H1 (cell line): Measurements from ENCODE around the gene ANKRD31. TPM values are rescaled to one million over a fixed set of nuclear protein-coding genes. Genes with fewer than 3 reads are reported as not detected.

Source experiments
- CTCF ChIA-PET: fragments of 300-600 bp; sonication (Branson Sonifier 250); formaldehyde crosslinking; loops from one replicate; lab custom pipeline; 2021; ENCODE audit not compliant: partially characterized antibody; lab: Charles Lee
- POLR2A ChIA-PET: fragments of 300-600 bp; sonication (Branson Sonifier 250); formaldehyde crosslinking; loops from one replicate; lab custom pipeline; 2021; ENCODE audit warnings: inconsistent platforms; ENCODE audit not compliant: partially characterized antibody; lab: Charles Lee
- DNase-seq, 2 experiments: peaks; one replicate each; pipeline versions ENCODE4 v3.0.0 to v3.0.0-alpha.2; 2010 to 2022; ENCODE audit warnings: low spot score in 2 of 2, low read depth in 1 of 2, mixed read lengths in 1 of 2
- FAIRE-seq: peaks from 2 replicates; lab custom pipeline; 2011; peaks lifted over from hg19 to GRCh38; lab: Jason Lieb, UNC
- H2AFZ ChIP-seq: 2 replicates; pipeline ENCODE4 v1.8.1; 2012; ENCODE audit warnings: low read length, inconsistent platforms
- H2AK5ac ChIP-seq: 2 replicates; pipeline ENCODE4 v1.6.1; 2013; ENCODE audit warnings: low read depth, low read length
- H2BK120ac ChIP-seq: replicated peaks from 2 replicates; pipeline ENCODE3; 2013; ENCODE audit warnings: low read depth, low read length, inconsistent platforms
- H2BK12ac ChIP-seq: 2 replicates; pipeline ENCODE4 v1.6.1; 2013; ENCODE audit warnings: low read depth, low read length
- H2BK15ac ChIP-seq: 2 replicates; pipeline ENCODE4 v1.6.1; 2013; ENCODE audit warnings: low read length
- H2BK20ac ChIP-seq: 2 replicates; pipeline ENCODE4 v1.6.1; 2013; ENCODE audit warnings: low read length
- H2BK5ac ChIP-seq: 2 replicates; pipeline ENCODE4 v1.6.1; 2013; ENCODE audit warnings: low read depth, low read length
- H3K14ac ChIP-seq: 2 replicates; pipeline ENCODE4 v1.6.1; 2013; ENCODE audit warnings: inconsistent platforms; ENCODE audit not compliant: insufficient read length
- H3K18ac ChIP-seq: 2 replicates; pipeline ENCODE4 v1.6.1; 2013; ENCODE audit warnings: low read length; ENCODE audit errors: extremely low read depth
- H3K23ac ChIP-seq: 2 replicates; pipeline ENCODE4 v1.6.1; 2013; ENCODE audit warnings: inconsistent platforms; ENCODE audit not compliant: insufficient read length
- H3K23me2 ChIP-seq: 2 replicates; pipeline ENCODE4 v1.6.1; 2013; ENCODE audit warnings: low read depth, low read length
- H3K27ac ChIP-seq: 2 replicates; pipeline ENCODE4 v1.6.1; 2011; ENCODE audit warnings: low read depth, low read length, inconsistent platforms
- H3K27me3 ChIP-seq, 4 experiments: replicated peaks in 1 of 4; 1 replicate in 1 of 4; 2 replicates in 3 of 4; pipeline versions ENCODE4 v1.6.1 to v1.8.1; 2011 to 2013; ENCODE audit warnings: low read length in 3 of 4, mild to moderate bottlenecking in 3 of 4, inconsistent platforms in 2 of 4, mixed read lengths in 2 of 4, moderate library complexity in 1 of 4; ENCODE audit not compliant: control insufficient read depth in 3 of 4, insufficient read depth in 3 of 4; ENCODE audit errors: extremely low read depth in 1 of 4
- H3K36me3 ChIP-seq, 4 experiments: 2 replicates each; pipeline versions ENCODE4 v1.6.1 to v1.8.1; 2011 to 2013; ENCODE audit warnings: mild to moderate bottlenecking in 4 of 4, low read length in 3 of 4, moderate library complexity in 2 of 4, control low read depth in 1 of 4, inconsistent platforms in 1 of 4; ENCODE audit not compliant: insufficient read depth in 4 of 4, control insufficient read depth in 2 of 4
- H3K4ac ChIP-seq: replicated peaks from 2 replicates; pipeline ENCODE3; 2013; ENCODE audit warnings: low read length, low read depth, mixed read lengths, inconsistent platforms; ENCODE audit not compliant: insufficient read length
- H3K4me1 ChIP-seq, 4 experiments: replicated peaks in 1 of 4; 1 replicate in 1 of 4; 2 replicates in 3 of 4; pipeline versions ENCODE4 v1.6.1 to v1.8.1; 2011 to 2013; ENCODE audit warnings: low read length in 3 of 4, inconsistent platforms in 2 of 4, mixed read lengths in 1 of 4; ENCODE audit not compliant: insufficient read depth in 4 of 4, control insufficient read depth in 3 of 4
- H3K4me2 ChIP-seq, 2 experiments: 2 replicates each; pipeline versions ENCODE4 v1.6.1 to v1.8.1; 2011 to 2013; ENCODE audit warnings: low read depth in 2 of 2, low read length in 2 of 2, control low read depth in 1 of 2, inconsistent platforms in 1 of 2, mild to moderate bottlenecking in 1 of 2; ENCODE audit not compliant: insufficient read depth in 1 of 2
- H3K4me3 ChIP-seq, 4 experiments: fragments of 200-600, 300-600 bp in 1 of 4; sonication (generic), shearing (Covaris generic), sonication (Bioruptor Twin) in 1 of 4; 2 replicates each; pipeline versions ENCODE4 v1.5.1 to v1.8.1; 2011 to 2016; ENCODE audit warnings: low read length in 4 of 4, low read depth in 3 of 4, control low read depth in 2 of 4, inconsistent platforms in 2 of 4, mild to moderate bottlenecking in 2 of 4, mixed read lengths in 1 of 4, moderate library complexity in 1 of 4; ENCODE audit not compliant: insufficient read depth in 2 of 4; ENCODE audit errors: extremely low read depth in 1 of 4
- H3K56ac ChIP-seq: replicated peaks from 2 replicates; pipeline ENCODE3; 2013; ENCODE audit warnings: low read depth, mild to moderate bottlenecking, mixed read lengths, low read length, inconsistent platforms; ENCODE audit not compliant: insufficient read length
- H3K79me1 ChIP-seq: 2 replicates; pipeline ENCODE4 v1.6.1; 2013; ENCODE audit warnings: low read depth, low read length, control low read depth
- H3K79me2 ChIP-seq, 2 experiments: 2 replicates each; pipeline versions ENCODE4 v1.6.1 to v1.8.1; 2012 to 2013; ENCODE audit warnings: low read length in 2 of 2, mild to moderate bottlenecking in 2 of 2, inconsistent platforms in 1 of 2; ENCODE audit not compliant: insufficient read depth in 2 of 2, control insufficient read depth in 1 of 2
- H3K9ac ChIP-seq, 4 experiments: replicated peaks in 1 of 4; 1 replicate in 1 of 4; 2 replicates in 3 of 4; pipeline versions ENCODE4 v1.6.1 to v1.8.1; 2011 to 2013; ENCODE audit warnings: low read depth in 3 of 4, low read length in 3 of 4, control low read depth in 2 of 4, mild to moderate bottlenecking in 2 of 4, moderate library complexity in 2 of 4, inconsistent platforms in 1 of 4; ENCODE audit errors: extremely low read depth in 1 of 4
- H3K9me3 ChIP-seq, 2 experiments: 2 replicates each; pipeline versions ENCODE4 v1.6.1 to v1.8.1; 2012 to 2013; ENCODE audit warnings: mild to moderate bottlenecking in 2 of 2, moderate library complexity in 2 of 2, control low read depth in 1 of 2, inconsistent platforms in 1 of 2, low read depth in 1 of 2, low read length in 1 of 2, mixed read lengths in 1 of 2; ENCODE audit not compliant: insufficient read depth in 2 of 2
- H4K20me1 ChIP-seq, 2 experiments: replicated peaks in 1 of 2; 2 replicates each; pipeline versions ENCODE3 to v1.8.1; 2011 to 2013; ENCODE audit warnings: inconsistent platforms in 2 of 2, low read length in 2 of 2, mild to moderate bottlenecking in 1 of 2; ENCODE audit not compliant: insufficient read depth in 2 of 2, control insufficient read depth in 1 of 2
- H4K5ac ChIP-seq: 2 replicates; pipeline ENCODE4 v1.6.1; 2013; ENCODE audit warnings: low read length, low read depth, mixed read lengths, inconsistent platforms; ENCODE audit not compliant: insufficient read length
- H4K8ac ChIP-seq: 2 replicates; pipeline ENCODE4 v1.8.0; 2013; ENCODE audit warnings: mild to moderate bottlenecking, moderate library complexity, low read length, inconsistent platforms; ENCODE audit not compliant: insufficient read depth; ENCODE audit errors: extremely low read depth
- H4K91ac ChIP-seq: replicated peaks from 2 replicates; pipeline ENCODE3; 2013; ENCODE audit warnings: low read length, mixed read lengths, inconsistent platforms; ENCODE audit not compliant: insufficient read length
- CHD2 ChIP-seq: IDR thresholded peaks from 2 replicates; pipeline ENCODE4 v1.6.1; 2012; ENCODE audit warnings: low read length, improper control_type of control experiment
- EZH2 ChIP-seq: fragments of 200-600 bp; sonication (generic); IDR thresholded peaks from 2 replicates; pipeline ENCODE4 v1.7.1; 2012; ENCODE audit warnings: low read depth, mild to moderate bottlenecking, moderate library complexity, low read length, inconsistent platforms; ENCODE audit not compliant: severe bottlenecking
- POU5F1 ChIP-seq: IDR thresholded peaks from 2 replicates; pipeline ENCODE4 v1.6.1; 2011; ENCODE audit warnings: low read depth, mild to moderate bottlenecking, low read length, moderate library complexity
- SP4 ChIP-seq: IDR thresholded peaks from 2 replicates; pipeline ENCODE4 v1.6.1; 2012; ENCODE audit warnings: low read length, inconsistent platforms
- TAF1 ChIP-seq: IDR thresholded peaks from 2 replicates; pipeline ENCODE4 v1.6.1; 2011; ENCODE audit warnings: mild to moderate bottlenecking, low read depth, low read length
- TAF7 ChIP-seq: optimal IDR thresholded peaks from 2 replicates; pipeline ENCODE3; 2011; ENCODE audit warnings: low read depth, mild to moderate bottlenecking, inconsistent platforms, low read length, moderate library complexity, borderline replicate concordance
- WGBS, 2 experiments: shearing (Covaris generic) in 1 of 2; methylation state at CpG; one replicate each; pipeline versions ENCODE4 v1.1.6 to v1.1.7; 2013 to 2015; ENCODE audit warnings: low lambda C conversion rate in 2 of 2, mixed read lengths in 2 of 2, inconsistent platforms in 1 of 2, low coverage in 1 of 2, missing lambda C conversion rate in 1 of 2; ENCODE audit not compliant: insufficient replicate concordance in 2 of 2, insufficient coverage in 1 of 2, insufficient read length in 1 of 2; ENCODE audit errors: extremely low coverage in 1 of 2, missing lambda C conversion rate in 1 of 2; 5-methylcytosine and 5-hydroxymethylcytosine counted together
- polyA plus RNA-seq, 7 experiments: library from polyadenylated mRNA; depleted of rRNA in 3 of 7; stranded (reverse) in 5 of 7; unstranded in 2 of 7; fragments of >200 nt in 5 of 7; fragments of 200-250 nt in 2 of 7; gene quantifications; 1 replicate in 5 of 7; 2 replicates in 1 of 7; 4 replicates in 1 of 7; pipeline versions ENCODE4 v1.2.1 to v1.2.3, GENCODE V29; 2011 to 2013; ENCODE audit warnings: missing spikeins in 2 of 7, mixed read lengths in 2 of 7
- total RNA-seq: library from RNA; stranded (reverse); fragmentation: NEBNext Ultra II Directional; extraction: Animal tissue kit (Norgen Biotek cat#: 25700); gene quantifications from 2 replicates; pipeline ENCODE4 v1.2.1, GENCODE V29; 2021

Gene ANKRD31
- total and polyA plus RNA-seq, 2 of the 8 experiments (the other 6 are each of a cell fraction or from before 2014, with no cell fraction given) = 0.05 to 0.06 TPM

- Histone ChIP-seq H4K20me1 (no peaks in the 10 kb centered on the region), H4K5ac (no peak overlapping the region), H3K9me3 (peaks cover 0 to 8% of the 10 kb centered on the region in 2 experiments; a peak in 2 of 4 replicates), H2AFZ (0 out of 2 replicates have a peak overlapping the region, but pooled peaks have one; percentile 30), H3K14ac (no peak overlapping the region), H3K27me3 (no peaks in the 10 kb centered on the region; a peak in 1 of 7 replicates), H3K4me3 (peak overlapping the region in 1 of 4 experiments; percentile 25; a peak in 1 of 8 replicates), H2AK5ac (no peak overlapping the region), H4K91ac (no peak overlapping the region), H4K8ac (no peak overlapping the region), H3K4ac (no peak overlapping the region), H2BK20ac (no peak overlapping the region), H3K18ac (peak overlapping the region; percentile 17; the same call in 1 of the 2 replicates), H3K9ac (no peak overlapping the region), H3K56ac (no peak overlapping the region), H2BK12ac (no peak overlapping the region), H3K79me2 (no peaks in the 10 kb centered on the region), H3K27ac (no peak overlapping the region), H2BK15ac (no peak overlapping the region), H2BK120ac (no peak overlapping the region), H3K36me3 (no peaks in the 10 kb centered on the region), H3K4me1 (peaks cover 0 to 11% (median 3%) of the 10 kb centered on the region in 4 experiments; a peak in 4 of 7 replicates), H2BK5ac (no peak overlapping the region), H3K23ac (no peak overlapping the region), H3K4me2 (peak overlapping the region; percentile 44 to 71; a peak in 3 of 4 replicates), H3K79me1 (no peaks in the 10 kb centered on the region), H3K23me2 (no peaks in the 10 kb centered on the region)
- TF ChIP-seq POU5F1 = peak; percentile 49; the same call in 1 of the 2 replicates
- no peak for TF ChIP-seq TAF7
- TF ChIP-seq SP4 = no peak
- no peak for TF ChIP-seq TAF1
- no peak for TF ChIP-seq EZH2
- TF ChIP-seq CHD2 = no peak
- WGBS, 2 experiments = 43% methylated on average over 3 of the region's 3 CpGs; no CpG with 5 or more reads in 1 of the 2 experiments
- no peak for FAIRE-seq
- no peak for DNase-seq
- ChIA-PET POLR2A (interaction anchor here (1.1 kb wide), 1 partner anchor 10 kb away, joined by 4 read pairs; no protein-coding TSS in a partner anchor), CTCF (interaction anchor here (0.8 to 2.0 kb wide), 4 partner anchors 9 to 61 kb away, joined by 3 to 9 read pairs (median 4); partner anchors contain the start of gene HMGCR)
Observed at GRCh38 chr5:75275756-75276155, 39.1 kb upstream of the ANKRD31 start.
